Adrenal gland (tissue), 12 donors: Measurements from ENCODE around the gene HIC1. TPM values are rescaled to one million over a fixed set of nuclear protein-coding genes. Genes with fewer than 3 reads are reported as not detected.

Source experiments
- DNase-seq, 7 donors: peaks; one replicate each; pipeline ENCODE4 v3.0.0-alpha.2; 2019 to 2020
- H3K27ac ChIP-seq, 5 donors: fragments of 200-600 bp; sonication (generic) in 4 of 5; 1 replicate in 3 of 5; 2 replicates in 2 of 5; pipeline versions ENCODE4 v1.5.1 to v1.8.0; 2016 to 2020; ENCODE audit warnings: mild to moderate bottlenecking in 1 of 5
- H3K27me3 ChIP-seq: fragments of 200-600 bp; 2 replicates; pipeline ENCODE4 v1.8.0; 2021
- H3K36me3 ChIP-seq, 2 donors: fragments of 200-600 bp; replicated peaks in 1 of 2; 1 replicate in 1 of 2; 2 replicates in 1 of 2; pipeline versions ENCODE4 v1.5.1 to v1.8.0; 2018 to 2022
- H3K4me1 ChIP-seq, 2 donors: fragments of 200-600 bp; replicated peaks in 1 of 2; 1 replicate in 1 of 2; 2 replicates in 1 of 2; pipeline versions ENCODE4 v1.5.1 to v1.8.0; 2018 to 2021
- H3K4me3 ChIP-seq, 4 donors: fragments of 200-600 bp; sonication (generic) in 3 of 4; one replicate each; pipeline ENCODE4 v1.5.1; 2016 to 2018
- H3K9me3 ChIP-seq, 3 donors: fragments of 200-600 bp; sonication (generic) in 1 of 3; replicated peaks in 1 of 3; 1 replicate in 2 of 3; 2 replicates in 1 of 3; pipeline versions ENCODE4 v1.5.1 to v1.8.0; 2016 to 2021
- CTCF ChIP-seq, 6 experiments: fragments of 450-650 bp in 4 of 6; fragments of 200-600 bp in 2 of 6; sonication (generic) in 1 of 6; IDR thresholded peaks; 1 replicate in 5 of 6; 2 replicates in 1 of 6; pipeline versions ENCODE4 v1.5.1 to v1.8.0; 2016 to 2021; ENCODE audit warnings: antibody characterized with exemption in 6 of 6, mild to moderate bottlenecking in 2 of 6, moderate library complexity in 1 of 6
- POLR2A ChIP-seq, 2 donors: fragments of 450-650 bp; IDR thresholded peaks; one replicate each; pipeline ENCODE4 v1.6.1; 2017; ENCODE audit warnings: antibody characterized with exemption in 2 of 2, mild to moderate bottlenecking in 2 of 2, moderate library complexity in 1 of 2
- WGBS, 4 donors: extraction: QIAGEN DNeasy Blood & Tissue Kit in 2 of 4; methylation state at CpG; one replicate each; pipeline versions ENCODE4 v1.1.5 to v1.1.7; 2013 to 2017; 5-methylcytosine and 5-hydroxymethylcytosine counted together
- intact Hi-C, 2 donors: fragments of 100-400 bp; cut with DNase I; formaldehyde crosslinking; loops; one replicate each; pipeline versions ENCODE4 v1.14.1 to v1.15.0; 2022 to 2023
- polyA plus RNA-seq, 3 donors: library from polyadenylated mRNA; stranded (reverse); fragments of 200-250 nt in 2 of 3; fragments of 350-450 nt in 1 of 3; fragmentation: Illumina TruSeq in 1 of 3; extraction: RNeasy Lipid Tissue Mini Kit (QIAGEN cat#74804) in 1 of 3; gene quantifications; one replicate each; pipeline ENCODE4 v1.2.3, GENCODE V29; 2013 to 2014
- total RNA-seq, 9 donors: library from RNA; depleted of rRNA in 4 of 9; stranded (reverse); fragments of >200 nt in 4 of 9; fragments of 120-200 nt in 1 of 9; fragmentation: NEBNext Ultra II Directional in 1 of 9; extraction: Animal tissue kit (Norgen Biotek cat#: 25700) in 1 of 9; gene quantifications; one replicate each; pipeline versions ENCODE4 v1.1.0 to v1.2.4, GENCODE V29; 2013 to 2023
- donor health status: healthy with polysubstance abuse.
- donor health status: Bipolar disorder and iron deficiency.
- donor health status: DM: yes; HTN: yes; CAD: no.
- donor health status: DM: no; HTN: no; CAD: no.
- donor health status: DM: no; HTN: no; CAD: no.
- donor health status: DM: yes; HTN: yes; CAD: no.

HIC1 gene
- total and polyA plus RNA-seq, 12 donors, result 0.92 to 61.8 (median 23.9) TPM

- DNase-seq, result peak in 1 of 7 donors; percentile 19
- TF ChIP-seq CTCF (IDR thresholded peaks at IDR 0.05), result no peak
- no peak for TF ChIP-seq POLR2A (IDR thresholded peaks at IDR 0.05)
- WGBS, 4 donors, result 67 to 72% (median 70%) methylated on average over 18 to 21 of the region's 21 CpGs
- Histone ChIP-seq H3K27ac (peak overlapping the region; percentile 19 to 88 (median 50)), H3K4me1 (peaks cover 6 to 18% of the 10 kb centered on the region in 2 donors), H3K9me3 (no peaks in the 10 kb centered on the region), H3K4me3 (peak overlapping the region in 1 of 4 donors; percentile 72), H3K27me3 (no peaks in the 10 kb centered on the region), H3K36me3 (peaks cover 0 to 8% of the 10 kb centered on the region in 2 donors)
- intact Hi-C loops, result loop anchor here (5.0 to 10.0 kb wide), 4 partner anchors 115 to 225 kb away; no protein-coding TSS in a partner anchor
These were observed 4.9 kb downstream of the HIC1 start for GRCh38 chr17:2059547-2060384.

GRCh38 chr17:2060385-2060658 lies 5.4 kb downstream of the HIC1 start:
- H3K9me3 ChIP-seq, result no peaks in the 10 kb centered on the region
- peaks cover 0 to 13% of the 10 kb centered on the region in 2 donors for H3K36me3 ChIP-seq
- TF ChIP-seq POLR2A (IDR thresholded peaks at IDR 0.05) (no peak), CTCF (IDR thresholded peaks at IDR 0.05) (no peak)
- H3K4me1 ChIP-seq, result peaks cover 4 to 23% of the 10 kb centered on the region in 2 donors
- 76 to 79% (median 77%) methylated on average over 5 to 6 of the region's 6 CpGs for WGBS, 4 donors
- no peak for DNase-seq
- H3K27ac ChIP-seq, result peak overlapping the region in 4 of 5 donors; percentile 35 to 88 (median 64)
- H3K4me3 ChIP-seq, result no peak overlapping the region
- intact Hi-C loops, result no loop called here
- H3K27me3 ChIP-seq, result no peaks in the 10 kb centered on the region

DNA sequence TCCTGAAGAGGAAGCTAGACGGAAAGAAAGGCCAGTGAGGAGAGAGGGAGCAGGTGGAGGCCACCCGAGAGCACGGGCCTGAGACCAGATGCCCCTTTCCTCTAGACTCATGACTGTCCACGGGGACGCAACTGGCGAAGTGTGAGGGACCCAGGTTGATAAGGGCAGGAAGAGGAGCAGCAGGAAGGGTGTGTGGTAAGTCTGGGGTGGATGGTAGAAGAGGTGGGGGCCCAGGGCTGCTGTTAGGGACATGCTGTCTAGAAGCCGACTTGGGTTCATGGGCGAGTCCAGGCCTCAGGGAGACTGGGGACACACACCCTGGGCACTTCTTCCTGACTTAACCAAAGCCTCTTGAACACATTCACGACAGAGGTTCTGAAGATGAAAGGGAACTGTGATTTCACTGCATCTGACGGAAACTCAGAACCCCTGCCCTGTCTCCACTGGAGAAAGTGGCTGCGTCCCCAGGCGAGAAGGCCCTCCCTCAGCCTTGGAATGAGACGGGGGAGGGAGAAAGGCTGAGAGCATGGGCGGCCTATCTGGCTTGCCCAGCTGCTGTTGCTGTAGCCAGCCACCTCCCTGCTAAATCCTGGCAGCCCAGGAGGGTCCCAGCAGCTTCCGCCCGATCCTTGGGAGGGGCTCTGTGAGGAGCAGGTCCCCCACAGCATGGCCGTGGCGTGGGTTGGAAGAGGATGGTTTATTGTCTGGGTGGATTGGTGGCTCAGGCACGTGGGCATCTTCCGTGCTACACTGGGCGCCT lies 6.0 kb downstream of the HIC1 start:
- WGBS, 4 donors, result 71 to 80% (median 73%) methylated on average over 17 to 21 of the region's 21 CpGs
- peaks cover 0 to 14% of the 10 kb centered on the region in 2 donors for H3K36me3 ChIP-seq
- DNase-seq, result peak in 2 of 7 donors; percentile 47 to 61
- peaks cover 0 to 23% of the 10 kb centered on the region in 2 donors for H3K4me1 ChIP-seq
- TF ChIP-seq CTCF (IDR thresholded peaks at IDR 0.05) (no peak), POLR2A (IDR thresholded peaks at IDR 0.05) (no peak)
- peak overlapping the region in 4 of 5 donors; percentile 35 to 88 (median 64) for H3K27ac ChIP-seq
- no peak overlapping the region for H3K4me3 ChIP-seq
- no peaks in the 10 kb centered on the region for H3K27me3 ChIP-seq
- no peaks in the 10 kb centered on the region for H3K9me3 ChIP-seq
- intact Hi-C loops, result no loop called here

DNA sequence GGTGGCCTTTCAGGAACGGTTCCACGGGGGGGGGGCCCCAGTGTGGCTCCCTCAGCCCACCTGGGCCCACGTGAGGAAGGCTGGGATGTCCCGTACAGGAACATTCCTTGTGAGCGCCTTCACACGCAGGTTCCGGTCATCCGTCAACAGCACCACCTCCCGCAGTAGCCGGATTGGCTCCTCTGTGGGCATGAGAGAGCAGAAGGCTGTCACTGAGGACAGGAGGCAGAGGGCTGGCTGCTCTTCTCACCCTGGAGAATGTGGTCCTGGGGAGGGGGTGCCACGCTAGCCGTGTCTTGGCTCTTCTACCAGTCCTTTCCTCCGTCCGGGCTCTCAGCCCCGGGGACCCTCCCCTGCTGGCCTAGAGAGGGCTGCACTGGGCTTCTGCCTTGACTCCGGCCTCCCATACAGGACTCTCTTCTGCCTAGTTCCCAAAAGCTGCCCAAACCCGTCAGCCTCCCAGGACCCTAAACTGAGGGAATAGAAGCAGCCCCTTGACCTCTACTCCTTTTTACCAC lies 6.6 kb downstream of the HIC1 start:
- peaks cover 0 to 14% of the 10 kb centered on the region in 2 donors for H3K36me3 ChIP-seq
- peak overlapping the region in 4 of 5 donors; percentile 35 to 88 (median 64) for H3K27ac ChIP-seq
- intact Hi-C loops, result no loop called here

More for the DNA sequence above, 6.6 kb downstream of the HIC1 start:
- Histone ChIP-seq H3K9me3 (no peaks in the 10 kb centered on the region), H3K27me3 (no peaks in the 10 kb centered on the region), H3K4me3 (no peak overlapping the region), H3K4me1 (peaks cover 0 to 23% of the 10 kb centered on the region in 2 donors)
- WGBS, 4 donors, result 78 to 96% (median 85%) methylated on average over 10 to 17 of the region's 17 CpGs
- TF ChIP-seq POLR2A (IDR thresholded peaks at IDR 0.05), result no peak
- TF ChIP-seq CTCF (IDR thresholded peaks at IDR 0.05), result no peak
- peak in 1 of 7 donors; percentile 54 for DNase-seq
